ENCODE data around the gene GNG12.

GNG12 gene

GRCh38 chr1:67695963-67696362 is 137.3 kb downstream of the GNG12 start:
- POLR2A ChIA-PET (ENCODE audit: low non-redundant PET): no interaction called here
- CTCF ChIA-PET: no interaction called here
- no peak overlapping the region for H3K27ac ChIP-seq
- no peak for TF ChIP-seq CTCF (conservative IDR thresholded peaks at IDR 0.05; ENCODE audit: low read depth)
- DNase-seq (ENCODE audit: low spot score): no peak

DNA sequence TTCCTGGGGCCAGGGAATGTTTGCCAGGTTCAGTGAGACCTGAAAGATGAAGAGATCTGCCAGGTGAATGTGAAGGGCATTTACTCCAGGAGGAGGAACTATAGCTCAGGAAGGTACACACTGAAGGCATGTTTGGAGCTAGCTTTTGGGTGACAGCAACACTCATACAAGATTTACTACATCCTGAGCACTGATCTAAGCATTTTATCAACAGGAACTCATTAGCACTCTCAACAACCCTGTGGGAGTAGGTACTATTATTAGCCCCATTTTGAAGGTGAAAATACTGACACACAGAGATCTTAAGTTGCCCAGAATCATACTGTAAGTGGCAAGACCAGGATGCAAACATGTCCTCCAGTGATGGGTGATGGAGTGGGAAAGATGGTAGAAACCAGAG is 141.6 kb downstream of the GNG12 start:
- ChIA-PET POLR2A (ENCODE audit: low non-redundant PET) (no interaction called here), CTCF (no interaction called here)
- no peak overlapping the region for H3K27ac ChIP-seq
- no peak for TF ChIP-seq CTCF (conservative IDR thresholded peaks at IDR 0.05; ENCODE audit: low read depth)
- no peak for DNase-seq (ENCODE audit: low spot score)

- DNase-seq (ENCODE audit: low spot score): no peak
- CTCF ChIA-PET: no interaction called here
- POLR2A ChIA-PET (ENCODE audit: low non-redundant PET): no interaction called here
- TF ChIP-seq CTCF (conservative IDR thresholded peaks at IDR 0.05; ENCODE audit: low read depth): no peak
- no peak overlapping the region for H3K27ac ChIP-seq
Observed at GRCh38 chr1:67690411-67690810, 142.9 kb downstream of the GNG12 start.

DNA sequence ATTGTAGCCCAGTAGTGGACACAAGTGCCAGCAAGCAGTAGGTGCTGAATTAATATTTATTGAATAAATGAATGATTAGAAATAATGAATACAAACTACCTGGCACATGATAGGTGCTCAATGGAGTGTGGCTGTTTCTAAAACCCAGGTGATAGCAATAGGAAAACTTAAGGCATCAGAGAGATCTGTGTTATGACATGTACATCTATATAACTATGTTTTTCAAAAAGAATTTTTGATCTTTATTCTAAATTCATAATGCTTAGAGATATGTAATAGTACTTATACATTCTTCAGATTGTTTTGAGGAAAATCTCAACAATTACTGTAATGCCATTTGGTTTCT is 143.3 kb downstream of the GNG12 start:
- no peak overlapping the region for H3K27ac ChIP-seq
- DNase-seq (ENCODE audit: low spot score): no peak
- TF ChIP-seq CTCF (conservative IDR thresholded peaks at IDR 0.05; ENCODE audit: low read depth): no peak
- POLR2A ChIA-PET (ENCODE audit: low non-redundant PET): no interaction called here
- CTCF ChIA-PET: interaction anchor here (0.7 kb wide), 1 partner anchor 64 kb away, joined by 3 read pairs; no protein-coding TSS in a partner anchor

- no peak for DNase-seq (ENCODE audit: low spot score)
- no peak overlapping the region for H3K27ac ChIP-seq
- TF ChIP-seq CTCF (conservative IDR thresholded peaks at IDR 0.05; ENCODE audit: low read depth): no peak
- POLR2A ChIA-PET (ENCODE audit: low non-redundant PET): interaction anchor here (0.9 kb wide), 1 partner anchor 65 kb away, joined by 3 read pairs; no protein-coding TSS in a partner anchor
- CTCF ChIA-PET: interaction anchor here (0.6 to 0.7 kb wide), 3 partner anchors 39 to 64 kb away, joined by 3 to 4 read pairs (median 3); no protein-coding TSS in a partner anchor
Observed at GRCh38 chr1:67689267-67690017, 143.8 kb downstream of the GNG12 start.

GRCh38 chr1:67688526-67689219 is 144.6 kb downstream of the GNG12 start:
- ChIA-PET POLR2A (ENCODE audit: low non-redundant PET) (interaction anchor here (0.9 kb wide), 1 partner anchor 66 kb away, joined by 3 read pairs; no protein-coding TSS in a partner anchor), CTCF (interaction anchor here (0.6 to 0.7 kb wide), 2 partner anchors 39 to 260 kb away, joined by 3 to 4 read pairs; no protein-coding TSS in a partner anchor)
- DNase-seq (ENCODE audit: low spot score): no peak
- no peak for TF ChIP-seq CTCF (conservative IDR thresholded peaks at IDR 0.05; ENCODE audit: low read depth)
- peak overlapping the region; percentile 65; the same call in 1 of the 2 replicates for H3K27ac ChIP-seq

Measured in RWPE1 (cell line).